Prostate gland (tissue), 2 donors: Measurements from ENCODE around the gene ZNF219. TPM values are rescaled to one million over a fixed set of nuclear protein-coding genes. Genes with fewer than 3 reads are reported as not detected.
A peak's percentile ranks its signal among the peaks of the same experiment; 100 is the strongest.

Experiments
- DNase-seq: peaks from one replicate; pipeline ENCODE4 v3.0.0-alpha.2; 2019; ENCODE audit warnings: low spot score
- H3K27ac ChIP-seq, 2 donors: fragments of 200-600 bp; sonication (generic); 2 replicates each; pipeline ENCODE4 v1.5.1; 2017 to 2019
- H3K27me3 ChIP-seq: fragments of 200-600 bp; sonication (generic); replicated peaks from 2 replicates; pipeline ENCODE4 v1.5.1; 2019; ENCODE audit not compliant: insufficient read depth
- H3K36me3 ChIP-seq, 2 donors: fragments of 200-600 bp; sonication (generic); 1 replicate in 1 of 2; 2 replicates in 1 of 2; pipeline versions ENCODE4 v1.5.1 to v1.8.1; 2017 to 2019
- H3K4me1 ChIP-seq: fragments of 200-600 bp; sonication (generic); replicated peaks from 2 replicates; pipeline ENCODE4 v1.5.1; 2019
- H3K4me3 ChIP-seq, 2 donors: fragments of 200-600 bp; sonication (generic); 2 replicates each; pipeline ENCODE4 v1.5.1; 2017 to 2019
- H3K9me3 ChIP-seq: fragments of 200-600 bp; sonication (generic); 2 replicates; pipeline ENCODE4 v1.5.1; 2017
- POLR2A ChIP-seq: fragments of 450-650 bp; IDR thresholded peaks from one replicate; pipeline ENCODE4 v1.6.1; 2016; ENCODE audit warnings: antibody characterized with exemption, mild to moderate bottlenecking
- POLR2AphosphoS5 ChIP-seq: sonication (generic); formaldehyde crosslinking; IDR thresholded peaks from one replicate; pipeline ENCODE4 v1.6.1; 2017; ENCODE audit warnings: antibody characterized with exemption
- WGBS: methylation state at CpG from one replicate; pipeline ENCODE4 v1.1.5; 2018; 5-methylcytosine and 5-hydroxymethylcytosine counted together
- intact Hi-C: fragments of 100-400 bp; cut with DNase I; formaldehyde crosslinking; loops from one replicate; pipeline ENCODE4 v1.14.2; 2022
- total RNA-seq, 2 donors: library from RNA; depleted of rRNA; stranded (reverse); fragments of >200 nt; gene quantifications; one replicate each; pipeline ENCODE4 v1.1.0, GENCODE V29; 2016
- TF ChIP-seq, protein P1 (sequence below), 4 experiments: fragments of 200-600 bp in 2 of 4; fragments of 450-650 bp in 2 of 4; sonication (generic) in 2 of 4; IDR thresholded peaks; 1 replicate in 3 of 4; 2 replicates in 1 of 4; pipeline ENCODE4 v1.5.1; 2016 to 2019; ENCODE audit warnings: antibody characterized with exemption in 4 of 4, mild to moderate bottlenecking in 2 of 4, moderate library complexity in 2 of 4

ZNF219 gene
- total RNA-seq, 2 donors from 2014 or later = 56.8 to 89.8 TPM

DNA sequence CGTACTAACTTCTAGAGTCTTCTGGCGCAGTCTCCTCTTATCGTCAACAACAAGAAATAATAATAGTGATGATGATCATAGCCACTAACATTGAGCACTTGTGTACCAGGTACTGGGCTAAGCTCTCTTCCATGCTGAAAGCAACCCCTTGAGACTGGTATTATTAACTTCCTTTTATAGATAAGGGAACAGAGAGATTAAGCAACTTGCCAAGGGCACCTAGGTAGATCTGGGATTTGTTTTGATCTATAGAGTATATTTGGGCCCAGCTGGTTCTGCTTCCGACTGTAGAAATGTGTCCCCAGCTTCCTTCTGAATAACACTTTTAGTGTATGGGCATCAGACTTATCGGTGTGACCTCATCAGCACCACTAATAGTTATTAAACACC lies 1.1 kb upstream of the ZNF219 start:
- DNase-seq = no peak
- intact Hi-C loops = loop anchor here (10.0 kb wide), 1 partner anchor 485 kb away; no protein-coding TSS in a partner anchor
- Histone ChIP-seq H3K27ac (peak overlapping the region; percentile 84 to 90), H3K4me1 (peaks cover 6% of the 10 kb centered on the region), H3K4me3 (no peak overlapping the region), H3K27me3 (no peaks in the 10 kb centered on the region), H3K36me3 (no peaks in the 10 kb centered on the region), H3K9me3 (no peaks in the 10 kb centered on the region)
- WGBS = 67% methylated on average over 5 of the region's 5 CpGs
- TF ChIP-seq POLR2AphosphoS5 = no peak
- TF ChIP-seq POLR2A = no peak
- TF ChIP-seq, protein P1, sequence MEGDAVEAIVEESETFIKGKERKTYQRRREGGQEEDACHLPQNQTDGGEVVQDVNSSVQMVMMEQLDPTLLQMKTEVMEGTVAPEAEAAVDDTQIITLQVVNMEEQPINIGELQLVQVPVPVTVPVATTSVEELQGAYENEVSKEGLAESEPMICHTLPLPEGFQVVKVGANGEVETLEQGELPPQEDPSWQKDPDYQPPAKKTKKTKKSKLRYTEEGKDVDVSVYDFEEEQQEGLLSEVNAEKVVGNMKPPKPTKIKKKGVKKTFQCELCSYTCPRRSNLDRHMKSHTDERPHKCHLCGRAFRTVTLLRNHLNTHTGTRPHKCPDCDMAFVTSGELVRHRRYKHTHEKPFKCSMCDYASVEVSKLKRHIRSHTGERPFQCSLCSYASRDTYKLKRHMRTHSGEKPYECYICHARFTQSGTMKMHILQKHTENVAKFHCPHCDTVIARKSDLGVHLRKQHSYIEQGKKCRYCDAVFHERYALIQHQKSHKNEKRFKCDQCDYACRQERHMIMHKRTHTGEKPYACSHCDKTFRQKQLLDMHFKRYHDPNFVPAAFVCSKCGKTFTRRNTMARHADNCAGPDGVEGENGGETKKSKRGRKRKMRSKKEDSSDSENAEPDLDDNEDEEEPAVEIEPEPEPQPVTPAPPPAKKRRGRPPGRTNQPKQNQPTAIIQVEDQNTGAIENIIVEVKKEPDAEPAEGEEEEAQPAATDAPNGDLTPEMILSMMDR (IDR thresholded peaks at IDR 0.05) = no peak

- no peaks in the 10 kb centered on the region for H3K27me3 ChIP-seq
- peaks cover 5% of the 10 kb centered on the region for H3K4me1 ChIP-seq
- DNase-seq = no peak
- H3K9me3 ChIP-seq = no peaks in the 10 kb centered on the region
- no peaks in the 10 kb centered on the region for H3K36me3 ChIP-seq
- intact Hi-C loops = loop anchor here (10.0 kb wide), 1 partner anchor 484 kb away; no protein-coding TSS in a partner anchor
- WGBS = 6% methylated on average over 16 of the region's 16 CpGs
- TF ChIP-seq, protein P1 (IDR thresholded peaks at IDR 0.05) = peak in 1 of 4 experiments; percentile 0
- no peak for TF ChIP-seq POLR2AphosphoS5
- H3K27ac ChIP-seq = peak overlapping the region; percentile 84 to 90
- peak overlapping the region; percentile 50 to 68 for H3K4me3 ChIP-seq
Measured at GRCh38 chr14:21098892-21099595, 589 bp upstream of the ZNF219 start.

- Histone ChIP-seq H3K27me3 (no peaks in the 10 kb centered on the region), H3K4me1 (peaks cover 5% of the 10 kb centered on the region), H3K9me3 (no peaks in the 10 kb centered on the region), H3K27ac (peak overlapping the region; percentile 85 to 90), H3K4me3 (peak overlapping the region; percentile 50 to 68), H3K36me3 (no peaks in the 10 kb centered on the region)
- WGBS = under 1% methylated on average over 19 of the region's 19 CpGs
- TF ChIP-seq POLR2AphosphoS5 = no peak
- TF ChIP-seq POLR2A = no peak
- TF ChIP-seq, protein P1 (IDR thresholded peaks at IDR 0.05) = no peak
- intact Hi-C loops = loop anchor here (10.0 kb wide), 1 partner anchor 483 kb away; no protein-coding TSS in a partner anchor
- no peak for DNase-seq
Measured at GRCh38 chr14:21097636-21098075, 799 bp downstream of the ZNF219 start.

DNA sequence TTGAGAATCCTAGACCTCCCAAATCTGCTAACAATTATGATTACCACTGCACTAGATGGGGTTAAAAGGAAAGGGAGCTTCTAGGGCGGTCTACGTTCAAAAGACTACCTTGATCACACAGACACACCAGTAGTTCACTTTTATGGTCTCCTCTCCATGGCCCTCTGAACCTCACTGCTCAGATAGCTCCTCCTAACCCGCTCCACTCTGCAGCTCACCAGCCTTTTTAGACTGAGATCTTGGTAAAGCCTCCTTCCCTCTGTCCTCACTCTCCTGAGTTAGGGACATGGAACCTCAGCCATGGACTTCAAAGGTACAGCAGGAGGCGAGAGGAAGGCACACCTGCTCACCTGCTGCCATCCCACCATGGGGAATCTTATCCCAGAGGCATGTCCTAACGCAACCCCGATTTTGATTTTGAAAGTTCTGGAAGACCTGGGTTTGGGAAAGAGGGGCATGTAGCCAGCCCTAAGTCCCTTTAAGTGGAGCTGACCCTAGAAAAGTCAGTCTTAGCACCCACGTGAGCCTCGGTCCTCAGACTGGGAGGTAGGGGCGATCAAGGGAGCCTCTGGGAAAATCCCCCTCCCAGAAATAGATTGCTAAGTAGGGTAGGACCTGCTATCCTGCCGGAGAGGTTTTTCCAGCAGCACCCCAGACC lies 1.3 kb downstream of the ZNF219 start:
- H3K27ac ChIP-seq = peak overlapping the region; percentile 85 to 90
- TF ChIP-seq, protein P1 (IDR thresholded peaks at IDR 0.05) = no peak
- no peak for DNase-seq
- intact Hi-C loops = loop anchor here (10.0 kb wide), 1 partner anchor 482 kb away; no protein-coding TSS in a partner anchor
- 28% methylated on average over 10 of the region's 10 CpGs for WGBS
- H3K9me3 ChIP-seq = no peaks in the 10 kb centered on the region
- no peaks in the 10 kb centered on the region for H3K27me3 ChIP-seq
- no peaks in the 10 kb centered on the region for H3K36me3 ChIP-seq
- H3K4me3 ChIP-seq = peak overlapping the region; percentile 50 to 68
- H3K4me1 ChIP-seq = peaks cover 5% of the 10 kb centered on the region
